MM.1S (cell line): ENCODE results near the gene SEMA4B.

Experiments
- EZH2phosphoT487 ChIP-seq: fragments of 300-600 bp; sonication (generic); IDR thresholded peaks from 2 replicates; pipeline ENCODE4 v1.6.1; 2018; ENCODE audit warnings: antibody characterized with exemption, low read length
- TF ChIP-seq, protein P1 (sequence below): fragments of 300-600 bp; sonication (generic); IDR thresholded peaks from 2 replicates; pipeline ENCODE4 v1.5.1; 2016; ENCODE audit warnings: antibody characterized with exemption, low read length, mixed read lengths

GRCh38 chr15:90225047-90225446, 23.9 kb downstream of the SEMA4B start:
- TF ChIP-seq, protein P1, sequence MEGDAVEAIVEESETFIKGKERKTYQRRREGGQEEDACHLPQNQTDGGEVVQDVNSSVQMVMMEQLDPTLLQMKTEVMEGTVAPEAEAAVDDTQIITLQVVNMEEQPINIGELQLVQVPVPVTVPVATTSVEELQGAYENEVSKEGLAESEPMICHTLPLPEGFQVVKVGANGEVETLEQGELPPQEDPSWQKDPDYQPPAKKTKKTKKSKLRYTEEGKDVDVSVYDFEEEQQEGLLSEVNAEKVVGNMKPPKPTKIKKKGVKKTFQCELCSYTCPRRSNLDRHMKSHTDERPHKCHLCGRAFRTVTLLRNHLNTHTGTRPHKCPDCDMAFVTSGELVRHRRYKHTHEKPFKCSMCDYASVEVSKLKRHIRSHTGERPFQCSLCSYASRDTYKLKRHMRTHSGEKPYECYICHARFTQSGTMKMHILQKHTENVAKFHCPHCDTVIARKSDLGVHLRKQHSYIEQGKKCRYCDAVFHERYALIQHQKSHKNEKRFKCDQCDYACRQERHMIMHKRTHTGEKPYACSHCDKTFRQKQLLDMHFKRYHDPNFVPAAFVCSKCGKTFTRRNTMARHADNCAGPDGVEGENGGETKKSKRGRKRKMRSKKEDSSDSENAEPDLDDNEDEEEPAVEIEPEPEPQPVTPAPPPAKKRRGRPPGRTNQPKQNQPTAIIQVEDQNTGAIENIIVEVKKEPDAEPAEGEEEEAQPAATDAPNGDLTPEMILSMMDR: no peak
- no peak for TF ChIP-seq EZH2phosphoT487
